Activated effector memory CD4-positive, alpha-beta T cell treated with Interleukin-2 at 50 U/mL for 16 hours (primary cell): Measurements from ENCODE around the gene ACTR2.

Experiments
- DNase-seq: peaks from one replicate; pipeline ENCODE4 v3.0.0-alpha.2; 2020

ACTR2 gene

DNA sequence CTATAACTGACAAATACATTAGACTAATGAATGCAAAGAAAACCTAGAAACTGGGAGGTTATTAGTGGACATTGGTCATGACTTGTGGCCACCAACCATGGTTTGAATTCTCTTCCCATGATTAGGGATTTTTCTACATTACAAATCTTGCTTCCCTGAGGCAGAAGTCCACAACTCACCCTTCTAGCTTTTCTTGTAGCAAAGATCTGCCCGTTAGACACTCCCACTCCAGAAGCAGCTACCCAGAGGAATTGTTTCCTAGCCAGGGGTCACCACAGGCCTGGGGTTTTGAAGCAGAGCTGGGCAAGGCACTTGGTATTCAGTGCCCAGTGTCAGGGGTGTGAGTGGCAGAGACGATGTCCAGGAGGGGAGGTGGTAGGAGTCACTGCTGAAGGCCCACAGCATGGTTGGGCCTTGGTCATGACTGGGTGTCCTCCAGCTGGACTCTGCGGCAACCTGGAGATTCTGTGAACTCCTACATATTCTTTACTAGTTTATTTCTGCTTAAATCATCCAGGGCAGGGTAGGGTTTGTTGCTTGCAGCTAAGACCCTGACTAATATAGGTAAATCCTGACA is 54.9 kb downstream of the ACTR2 start:
- DNase-seq: no peak

DNA sequence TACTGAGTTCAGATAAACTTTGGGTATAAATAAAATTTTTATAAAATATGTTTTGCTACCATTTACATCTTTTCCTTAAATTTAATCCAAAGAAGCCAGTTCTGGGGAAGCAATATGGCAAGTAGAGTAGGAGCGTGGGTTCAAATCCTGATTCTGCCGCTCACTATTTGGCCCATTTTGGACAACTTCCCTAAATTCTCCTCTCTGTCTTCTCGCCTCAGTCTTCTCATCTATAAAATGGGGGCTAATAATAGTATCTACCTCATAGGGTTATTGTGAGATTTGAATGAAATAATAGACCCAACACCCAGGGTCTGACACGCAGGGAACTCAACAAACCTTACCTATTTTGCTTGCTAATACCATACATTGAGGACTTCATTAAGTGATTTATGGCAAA is 59.7 kb downstream of the ACTR2 start:
- no peak for DNase-seq

DNA sequence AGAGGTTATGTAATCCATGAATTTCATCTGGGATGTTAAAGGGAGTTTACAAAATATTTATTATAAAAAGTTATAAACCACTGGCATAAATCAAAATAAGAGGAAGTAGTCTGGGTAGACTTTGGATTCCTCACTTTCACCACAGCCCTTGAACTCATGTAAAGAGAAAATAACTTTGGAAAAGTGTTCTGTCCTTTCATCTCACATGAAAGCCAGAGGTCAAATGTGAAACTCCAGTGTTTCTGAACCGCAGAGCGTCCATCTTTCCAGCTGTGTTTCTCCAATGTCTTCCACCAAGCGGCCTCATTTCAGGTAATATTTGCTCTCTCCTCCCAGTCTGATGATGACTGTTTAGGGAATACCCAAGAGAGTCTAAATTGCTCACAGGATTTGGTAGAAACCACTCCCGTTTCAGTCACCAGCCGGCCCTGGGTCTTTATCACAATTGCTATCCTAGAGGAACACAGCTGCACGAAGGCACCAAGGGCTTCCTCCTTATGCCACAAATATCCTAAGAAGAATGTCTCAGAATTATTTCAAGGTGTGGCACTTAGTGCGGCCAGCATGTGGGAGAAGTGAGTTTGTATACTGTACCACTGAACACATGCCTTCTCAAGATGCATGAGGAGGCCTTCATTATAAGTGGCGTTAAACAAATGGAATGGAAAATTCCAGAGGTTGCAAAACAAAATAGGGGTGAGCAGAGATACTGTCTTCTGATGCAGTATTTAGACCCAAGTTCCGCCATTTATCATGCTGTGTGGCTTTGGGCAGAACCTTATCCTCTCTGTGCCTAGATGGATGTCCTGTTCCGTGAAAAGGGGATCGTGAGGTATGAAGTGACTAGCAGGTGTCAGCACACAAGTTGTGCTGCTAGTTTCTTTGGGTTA is 63.8 kb downstream of the ACTR2 start:
- DNase-seq: no peak

DNA sequence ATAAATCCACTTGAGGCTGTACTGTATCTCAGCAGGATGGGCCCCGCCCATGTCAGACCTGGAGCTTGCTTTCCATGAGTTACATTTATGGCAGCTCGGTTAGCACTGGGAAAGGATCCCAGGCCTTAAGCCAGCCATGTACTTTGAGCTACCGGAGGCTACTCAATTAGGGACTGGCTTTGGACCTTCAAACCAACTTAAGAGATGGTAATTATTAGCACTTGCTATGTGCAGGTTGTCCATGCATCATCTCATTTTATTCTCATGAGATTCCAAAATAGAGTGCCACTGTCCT is 64.4 kb downstream of the ACTR2 start:
- no peak for DNase-seq

DNA sequence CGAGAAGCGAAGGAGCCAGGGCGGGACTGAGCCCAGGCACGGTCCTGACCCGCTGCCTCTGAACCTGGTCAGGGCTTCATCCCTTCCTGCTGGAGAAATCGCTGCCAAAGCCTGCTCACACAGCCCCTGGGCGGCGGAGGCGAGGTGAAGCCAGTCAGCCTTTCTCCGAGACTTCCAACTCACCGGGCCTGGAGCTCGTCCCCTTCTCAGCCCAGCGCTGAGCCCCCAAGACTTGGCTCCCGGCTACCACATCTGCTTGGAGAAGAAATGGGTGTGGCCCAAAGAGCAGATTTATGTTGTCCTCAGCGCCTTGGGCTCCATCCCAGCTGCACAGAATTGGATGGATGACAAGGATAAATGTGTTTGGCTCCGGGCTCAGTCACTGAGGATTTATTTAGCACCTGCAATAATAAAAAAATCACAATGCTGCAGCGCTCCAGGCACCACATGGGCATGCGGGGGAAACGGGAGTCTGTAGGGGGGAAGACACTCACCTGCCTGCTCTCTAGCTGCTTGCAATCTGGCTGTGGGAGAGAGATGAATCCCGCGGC is 64.9 kb downstream of the ACTR2 start:
- DNase-seq: no peak

DNA sequence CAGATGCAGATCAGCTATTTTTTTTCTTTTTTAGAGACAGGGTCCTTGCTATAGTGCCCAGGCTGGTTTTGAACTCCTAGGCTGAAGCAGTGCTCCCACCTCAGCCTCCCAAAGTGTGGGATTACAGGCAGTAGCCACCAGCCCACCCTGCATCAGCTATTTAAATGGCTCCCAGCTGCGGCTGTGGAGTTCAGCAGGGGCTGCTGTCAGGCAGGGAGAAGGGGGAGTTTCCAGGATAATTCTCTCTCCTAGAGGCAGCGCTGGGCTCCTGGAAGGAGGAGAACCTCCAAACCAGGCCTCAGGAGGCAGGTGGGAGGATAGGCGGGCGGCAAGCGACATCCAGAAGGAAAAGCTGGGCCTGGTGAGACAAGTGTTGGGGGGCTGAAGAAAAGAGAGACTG is 65.7 kb downstream of the ACTR2 start:
- DNase-seq: no peak

DNA sequence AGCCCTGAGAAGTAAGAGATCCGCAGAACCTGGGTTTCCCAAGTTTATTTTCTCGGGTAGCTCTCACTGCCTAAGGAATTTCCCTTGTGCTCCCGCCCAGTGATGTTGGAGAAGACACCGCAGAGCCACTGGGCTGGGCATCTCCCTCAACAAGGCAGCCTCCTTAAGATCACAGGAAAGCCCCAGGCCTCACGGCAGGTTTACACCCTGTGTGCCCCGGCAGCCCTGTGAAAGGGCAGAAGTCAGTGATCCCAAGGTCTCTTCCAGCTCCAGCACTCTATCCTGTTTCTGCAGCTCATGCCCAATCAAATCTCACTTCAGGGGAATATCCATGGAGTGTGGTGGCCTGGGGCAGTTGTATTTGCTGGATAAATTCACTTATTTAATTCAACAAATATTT is 66.5 kb downstream of the ACTR2 start:
- DNase-seq: no peak

DNA sequence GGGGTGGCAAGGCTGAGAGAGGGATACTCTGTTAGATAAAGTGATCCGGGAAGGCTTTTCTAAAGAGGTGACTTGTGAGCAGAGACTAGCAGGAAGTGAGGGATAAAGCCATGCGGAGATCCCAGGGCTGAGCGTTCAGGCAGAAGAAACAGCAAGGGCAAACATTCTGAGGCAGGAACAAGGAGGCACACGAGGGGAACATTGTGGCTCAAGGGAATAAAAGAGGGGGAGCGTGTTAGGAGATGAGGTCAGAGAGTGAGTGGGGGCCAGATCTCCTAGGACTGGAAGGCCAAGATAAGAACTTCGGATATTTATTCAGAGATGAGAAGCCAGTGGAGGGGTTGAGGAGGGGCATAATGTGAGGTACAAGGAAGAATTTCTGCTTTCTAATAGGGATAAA is 67.1 kb downstream of the ACTR2 start:
- no peak for DNase-seq

DNA sequence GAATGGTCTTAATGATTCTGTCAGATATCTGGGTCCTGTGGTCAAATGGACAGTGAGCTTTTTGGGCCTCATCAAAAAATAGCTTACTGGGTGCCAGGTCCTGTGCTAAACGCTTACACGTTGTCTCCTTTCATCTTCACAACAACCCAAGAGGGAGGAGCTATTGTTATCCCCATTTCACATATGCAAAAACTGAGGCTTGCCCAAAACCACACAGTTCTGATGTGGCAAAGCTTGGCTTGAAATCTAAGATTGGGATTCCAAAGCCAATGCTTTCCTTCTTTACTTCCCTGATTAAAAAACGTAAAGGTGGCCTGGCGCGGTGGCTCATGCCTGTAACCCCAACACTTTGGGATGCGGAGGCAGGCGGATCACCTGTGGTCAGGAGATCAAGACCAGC is 69.3 kb downstream of the ACTR2 start:
- no peak for DNase-seq

DNA sequence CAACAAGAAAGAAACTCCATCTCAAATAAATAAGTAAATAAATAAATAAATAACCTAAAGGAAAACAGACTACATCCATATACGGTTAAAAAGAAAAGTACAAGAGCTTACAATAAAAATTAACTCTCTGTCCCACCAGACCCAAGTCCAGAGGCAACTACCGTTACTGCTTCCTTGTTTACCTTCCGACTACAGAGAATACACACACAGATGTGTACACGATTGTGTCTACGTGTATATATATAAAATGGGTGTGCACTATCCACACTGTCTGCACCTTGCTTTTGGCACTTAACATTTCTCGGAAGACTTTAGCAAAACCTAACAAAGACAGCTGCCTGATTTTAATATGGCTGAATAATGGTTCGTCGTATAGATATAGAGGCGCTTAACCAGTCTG is 69.9 kb downstream of the ACTR2 start:
- DNase-seq: no peak

DNA sequence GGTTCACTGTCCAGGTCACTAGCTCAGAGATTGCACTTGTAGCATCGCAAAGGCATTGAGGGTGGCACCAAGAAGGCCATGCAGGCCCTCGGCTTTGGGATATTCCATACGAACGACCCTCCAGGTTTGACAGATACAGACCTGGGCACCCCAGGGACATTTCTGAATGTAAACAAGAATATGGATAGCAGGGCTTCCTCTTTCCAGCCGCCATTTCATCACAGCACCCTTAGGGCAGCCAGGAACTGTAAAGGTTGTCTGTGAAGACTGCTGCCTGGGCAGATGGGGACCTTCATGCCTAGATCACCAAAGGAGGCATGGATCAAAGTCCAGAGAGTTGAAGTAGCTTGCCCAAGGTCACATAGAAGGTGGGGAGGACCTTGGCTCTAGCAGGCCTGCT is 70.5 kb downstream of the ACTR2 start:
- DNase-seq: no peak

DNA sequence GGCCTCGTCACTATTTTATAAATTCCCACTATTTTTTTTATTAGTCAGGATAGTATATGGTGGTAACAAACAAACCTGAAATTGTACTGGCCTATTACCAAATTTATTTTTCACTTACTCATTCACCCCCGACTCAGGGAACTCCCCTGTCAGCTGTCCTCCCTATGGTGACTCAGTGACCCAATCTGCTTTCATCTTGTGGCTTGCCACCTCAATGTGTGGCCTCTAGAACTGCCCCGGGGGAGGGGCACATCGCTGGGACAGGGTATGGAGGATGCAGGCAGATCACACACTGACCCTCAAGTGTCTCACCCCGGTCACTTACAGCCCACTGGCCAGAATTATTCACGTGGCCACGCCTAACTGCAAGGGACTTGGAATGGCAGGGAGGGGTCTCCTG is 71.6 kb downstream of the ACTR2 start:
- no peak for DNase-seq

DNA sequence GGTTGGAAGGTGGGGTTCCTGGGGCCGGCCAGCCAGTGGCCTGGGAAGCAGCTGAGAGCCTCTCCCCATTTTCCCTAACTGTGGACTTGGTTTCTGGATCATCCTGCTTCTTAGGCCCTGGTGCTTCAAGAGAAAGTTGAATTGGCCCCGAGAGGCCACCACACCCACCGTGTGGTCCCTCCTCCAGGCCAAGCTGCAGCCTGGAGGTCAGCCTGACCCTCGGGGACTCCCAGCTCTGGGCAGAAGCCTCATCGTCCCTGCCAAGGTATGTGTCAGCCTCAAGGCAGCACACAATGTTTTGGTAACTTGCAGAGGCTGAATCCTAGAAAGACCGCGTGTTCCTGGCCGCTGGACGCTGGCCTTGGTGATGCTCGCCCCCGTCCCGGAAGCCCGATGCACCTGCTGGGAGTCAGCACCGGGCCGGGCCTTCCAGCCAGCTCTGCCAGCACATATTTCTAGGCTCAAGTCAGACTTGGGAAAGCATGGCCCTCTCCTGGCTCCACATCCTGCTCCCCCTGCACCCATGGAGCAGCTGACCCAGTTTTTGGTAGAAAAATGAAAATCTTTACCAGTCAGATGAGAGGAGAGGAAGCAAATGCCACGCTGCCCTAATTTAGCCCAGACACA is 72.6 kb downstream of the ACTR2 start:
- DNase-seq: no peak

DNA sequence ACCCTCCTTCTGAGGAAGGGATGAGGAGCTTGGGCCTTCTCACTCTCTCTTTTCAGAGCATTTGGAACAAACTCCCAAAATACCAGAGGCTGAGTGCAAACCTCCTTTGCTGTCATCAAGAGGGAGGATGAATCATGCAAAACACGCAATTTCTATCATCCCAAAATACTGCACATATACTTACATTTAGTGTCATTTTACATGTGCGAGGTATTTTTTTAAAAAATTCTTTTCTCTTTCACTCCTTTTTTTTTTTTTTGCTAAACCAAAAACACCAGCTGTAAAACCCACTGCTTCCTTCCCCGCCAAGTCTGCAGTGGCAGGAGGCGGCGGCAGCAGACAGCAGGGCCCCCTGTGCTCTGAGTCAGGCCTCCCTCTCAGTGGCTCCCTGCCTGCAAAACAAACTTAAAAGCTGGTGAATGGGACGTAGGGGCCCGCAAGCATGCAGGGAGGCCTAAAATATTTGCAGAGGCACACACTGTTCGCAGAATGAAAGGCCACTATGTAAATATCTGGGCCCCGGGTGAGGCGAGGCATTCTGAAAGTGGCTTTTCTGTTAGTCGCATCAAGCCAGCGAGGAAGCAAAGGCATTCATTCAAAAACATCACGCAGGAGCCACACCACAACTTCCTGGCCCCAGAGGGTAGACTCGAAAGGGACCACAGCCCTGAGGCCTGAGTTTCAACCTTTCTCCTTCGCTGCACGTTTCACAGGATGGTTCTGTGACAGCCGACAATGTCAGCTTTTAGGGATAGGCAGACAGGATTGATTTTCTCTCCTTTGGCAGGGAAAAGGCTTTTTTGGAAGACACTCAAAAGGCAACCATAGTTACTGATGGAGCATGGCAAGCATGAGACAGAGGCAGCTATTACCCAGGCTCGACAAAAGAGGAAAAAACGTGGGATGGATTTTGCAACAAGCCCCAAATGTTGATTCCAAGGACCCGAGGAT is 73.4 kb downstream of the ACTR2 start:
- DNase-seq: peak; percentile 63

DNA sequence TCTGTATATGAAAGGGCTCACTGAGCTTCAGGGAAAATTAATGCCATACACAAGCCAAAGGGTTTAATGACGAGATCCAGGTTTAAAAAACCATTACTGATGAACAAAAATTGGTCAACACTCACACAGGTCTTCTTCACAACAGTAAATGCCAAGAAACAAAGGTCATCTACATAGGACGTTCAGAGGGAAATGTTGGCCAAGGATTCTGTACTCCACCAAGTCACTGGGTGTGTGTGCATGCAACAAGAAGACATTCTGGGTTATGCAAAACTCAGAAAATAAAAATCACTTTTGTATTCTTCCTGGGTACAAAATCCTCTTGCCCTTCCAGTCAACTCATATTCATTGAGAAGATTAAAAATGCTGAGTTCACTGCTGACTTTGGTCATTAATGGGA is 78.3 kb downstream of the ACTR2 start:
- no peak for DNase-seq

DNA sequence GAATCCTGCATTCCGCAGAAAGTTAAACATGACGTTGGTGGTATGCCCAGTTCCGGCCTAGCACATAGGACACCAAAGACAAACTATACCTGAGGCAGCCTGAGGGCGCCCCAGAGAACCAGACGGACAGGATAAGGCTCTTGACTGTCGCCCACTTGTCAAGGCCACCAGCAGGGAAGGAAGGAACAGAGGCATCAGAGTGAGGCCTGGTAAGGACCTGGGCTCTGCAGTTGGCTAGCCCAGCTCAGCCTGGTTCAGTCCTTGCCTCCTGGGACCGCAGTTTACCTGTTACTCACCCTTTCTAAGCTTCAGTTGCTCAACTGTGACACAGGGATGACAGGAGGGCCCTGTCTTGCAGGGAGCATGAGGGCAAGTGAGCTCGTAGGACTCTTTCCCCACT is 82.1 kb downstream of the ACTR2 start:
- DNase-seq: no peak

DNA sequence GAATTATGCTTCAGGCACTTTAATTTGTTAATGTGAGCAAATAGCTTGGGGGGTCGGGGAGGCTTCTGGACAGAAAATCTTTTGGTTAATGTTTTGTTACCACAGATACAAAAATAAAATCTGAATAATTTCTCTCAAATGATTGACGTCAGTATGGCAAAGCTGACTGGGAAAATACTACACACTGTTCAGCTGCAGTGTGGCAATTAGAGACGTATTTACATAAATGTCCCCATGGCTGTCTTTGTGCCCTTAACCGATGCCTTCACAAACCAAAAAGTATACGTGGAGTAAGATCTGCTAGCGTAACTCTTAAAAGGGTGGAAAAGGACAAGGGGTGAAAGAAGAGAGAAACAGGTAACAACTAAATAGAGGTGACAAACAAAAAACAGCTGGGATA is 83.4 kb downstream of the ACTR2 start:
- no peak for DNase-seq

DNA sequence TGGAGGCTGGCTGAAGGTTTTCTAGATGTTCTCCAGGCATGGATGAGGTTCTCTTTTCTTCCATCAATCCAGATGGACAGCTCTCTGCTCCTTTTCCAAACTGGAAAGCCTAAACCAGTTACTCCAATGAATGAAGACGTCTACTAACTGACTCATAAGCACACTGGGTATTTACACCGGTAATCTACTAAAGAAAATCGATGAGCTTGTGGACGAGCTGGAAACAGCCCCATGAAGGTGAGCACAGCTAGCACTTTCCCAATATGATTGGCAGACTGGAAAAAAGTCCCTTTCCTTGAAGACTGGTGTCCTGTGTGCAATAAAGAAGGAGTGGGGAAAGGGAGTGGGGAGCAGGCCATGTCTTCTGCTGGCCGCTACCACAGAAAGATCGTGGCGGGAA is 84.0 kb downstream of the ACTR2 start:
- no peak for DNase-seq

DNA sequence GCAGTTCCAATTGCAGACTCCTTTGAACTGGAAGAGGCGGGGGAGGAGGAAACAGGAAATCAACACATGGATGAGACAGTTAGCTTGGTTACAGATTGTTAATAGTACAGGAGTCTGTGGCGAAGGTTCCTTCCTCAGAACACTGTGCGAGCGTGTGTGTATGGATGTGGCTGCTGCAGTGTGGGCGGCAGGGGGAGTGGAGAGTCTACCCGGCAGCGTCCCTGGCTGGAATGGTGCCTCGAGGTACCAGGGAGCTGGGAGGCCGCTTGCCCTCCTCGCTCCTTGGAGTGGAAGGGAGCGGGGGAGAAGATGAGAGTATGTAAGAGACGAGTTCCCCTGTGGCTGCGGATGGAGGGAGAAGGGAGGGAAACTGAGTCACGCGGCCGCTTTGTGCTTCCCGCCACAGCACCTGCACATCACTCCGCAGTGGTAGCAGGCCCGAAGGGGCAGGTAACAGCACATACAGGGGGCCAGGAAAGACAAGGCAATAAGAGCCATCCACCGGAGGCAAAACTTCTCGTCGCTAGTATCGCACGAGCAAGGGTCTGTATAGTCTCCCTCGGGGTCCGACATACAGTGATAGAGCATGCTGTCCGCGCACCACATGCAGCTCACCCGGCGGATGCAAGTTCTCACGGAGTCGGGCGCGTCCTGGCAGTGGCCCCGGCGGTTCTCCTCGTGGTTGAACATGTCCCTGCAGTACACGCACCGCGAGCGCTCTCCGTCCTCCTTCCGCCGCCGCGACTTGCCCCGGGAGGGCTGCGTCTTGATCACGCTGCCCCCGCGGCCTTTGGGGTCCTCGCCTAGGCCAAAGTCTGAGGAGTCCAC is 85.7 kb downstream of the ACTR2 start:
- no peak for DNase-seq

DNA sequence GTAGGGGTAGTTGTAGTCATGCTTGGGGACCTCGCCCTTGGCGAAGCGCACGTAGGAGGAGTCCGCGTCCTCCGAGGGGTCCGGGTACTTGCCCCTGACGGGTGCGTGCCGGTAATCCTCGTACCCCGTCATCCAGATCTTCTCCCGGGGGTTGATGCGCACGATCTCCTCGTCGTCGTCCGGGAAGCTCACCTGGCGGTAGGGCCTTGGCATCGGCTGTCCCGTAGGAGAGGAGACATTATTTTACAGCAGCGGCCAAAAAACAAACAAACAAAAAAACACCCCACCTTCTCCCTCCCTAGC is 86.3 kb downstream of the ACTR2 start:
- DNase-seq: no peak

DNA sequence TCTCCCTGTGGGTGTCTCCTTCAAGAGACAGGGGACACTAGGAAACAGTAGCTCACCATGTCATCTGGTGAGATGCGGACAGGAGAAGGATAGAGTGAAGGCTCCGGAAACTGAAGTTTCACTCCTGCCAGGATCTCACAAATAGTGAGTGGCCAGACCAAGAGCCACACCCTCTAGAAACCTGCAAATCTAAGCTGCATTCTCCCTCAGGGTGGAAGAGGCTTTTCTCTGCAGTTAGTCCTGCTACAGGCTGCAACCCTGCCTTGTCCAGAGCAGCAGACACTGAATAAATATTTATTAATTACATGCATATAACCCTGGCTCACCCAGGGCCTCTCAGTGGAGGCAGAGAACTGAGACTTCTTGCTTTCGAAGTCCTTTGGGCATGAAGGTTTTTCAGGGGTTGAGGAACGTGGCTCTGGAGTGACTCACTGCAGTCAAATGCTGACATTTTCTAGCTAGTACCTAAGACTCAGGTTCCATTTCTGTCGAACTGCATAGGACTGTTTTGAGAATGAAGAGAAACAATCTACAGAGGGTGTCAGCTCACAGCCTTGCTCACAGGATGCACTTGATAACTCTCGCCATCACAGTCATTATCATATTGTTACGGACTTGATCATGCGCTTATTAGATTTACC is 87.3 kb downstream of the ACTR2 start:
- DNase-seq: no peak

DNA sequence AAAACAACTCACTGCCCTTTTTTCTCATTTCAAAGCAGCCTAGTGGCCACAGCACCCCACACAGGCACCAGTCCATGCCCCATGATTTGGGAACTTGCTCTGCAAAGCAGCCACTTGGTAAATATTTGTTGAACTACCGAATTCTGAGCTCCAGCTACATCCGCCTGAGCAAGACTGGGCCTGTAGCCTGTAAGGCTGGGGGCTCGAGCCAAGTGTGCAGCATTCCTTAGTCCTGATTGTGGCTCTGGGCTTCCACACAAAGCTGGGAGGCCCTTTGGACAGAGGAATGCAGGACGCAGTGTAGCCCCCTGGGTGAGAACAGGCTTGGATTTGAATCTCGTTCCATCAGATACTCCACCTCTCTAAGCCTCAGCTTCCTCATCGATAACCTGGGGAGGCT is 88.4 kb downstream of the ACTR2 start:
- no peak for DNase-seq
